ENCODE results near the gene ST3GAL2.
"Not testable (repeated sequence)": the region's sequence is repeated elsewhere in the genome, so short reads cannot be mapped to it uniquely, and the experiment has no call there.

ST3GAL2 gene

GRCh38 chr16:70467608-70468007 lies 28.7 kb upstream of the ST3GAL2 start:
- no peak for DNase-seq (ENCODE audit: low read depth in 2 of 2)

GRCh38 chr16:70467113-70467512 lies 28.2 kb upstream of the ST3GAL2 start:
- DNase-seq (ENCODE audit: low read depth in 2 of 2): no peak

GRCh38 chr16:70466805-70467076 lies 27.8 kb upstream of the ST3GAL2 start:
- no peak for DNase-seq (ENCODE audit: low read depth in 2 of 2)

GRCh38 chr16:70465999-70466804 lies 27.3 kb upstream of the ST3GAL2 start:
- DNase-seq (ENCODE audit: low read depth in 2 of 2): no peak

- DNase-seq (ENCODE audit: low read depth in 2 of 2): no peak
Measured at GRCh38 chr16:70463235-70463634, 24.3 kb upstream of the ST3GAL2 start.

- DNase-seq (ENCODE audit: low read depth in 2 of 2): no peak
Measured at GRCh38 chr16:70460737-70461261, 21.9 kb upstream of the ST3GAL2 start.

- DNase-seq (ENCODE audit: low read depth in 2 of 2): no peak
Measured at GRCh38 chr16:70457446-70458166, 18.7 kb upstream of the ST3GAL2 start.

GRCh38 chr16:70455910-70456309 lies 17.0 kb upstream of the ST3GAL2 start:
- no peak for DNase-seq (ENCODE audit: low read depth in 2 of 2)

- DNase-seq (ENCODE audit: low read depth in 2 of 2): peak; percentile 29 to 38
Measured at GRCh38 chr16:70454222-70455034, 15.5 kb upstream of the ST3GAL2 start, which contains the start of gene FCSK. Gene FCSK, plus strand, starts transcription at chr16:70454595. Its CDS starts 8,596 bp downstream, at chr16:70463191.

- DNase-seq (ENCODE audit: low read depth in 2 of 2): no peak
Measured at GRCh38 chr16:70453892-70454221, 15.0 kb upstream of the ST3GAL2 start.

GRCh38 chr16:70453117-70453891 lies 14.4 kb upstream of the ST3GAL2 start:
- no peak for DNase-seq (ENCODE audit: low read depth in 2 of 2)

- not testable (repeated sequence) for DNase-seq (ENCODE audit: low read depth in 2 of 2)
Measured at GRCh38 chr16:70451004-70451340, 12.1 kb upstream of the ST3GAL2 start.

- not testable (repeated sequence) for DNase-seq (ENCODE audit: low read depth in 2 of 2)
Measured at GRCh38 chr16:70450142-70451003, 11.5 kb upstream of the ST3GAL2 start.

GRCh38 chr16:70448075-70448474 lies 9.2 kb upstream of the ST3GAL2 start:
- DNase-seq (ENCODE audit: low read depth in 2 of 2): no peak

GRCh38 chr16:70444249-70445063 lies 5.6 kb upstream of the ST3GAL2 start:
- DNase-seq (ENCODE audit: low read depth in 2 of 2): no peak

GRCh38 chr16:70442344-70442743 lies 3.4 kb upstream of the ST3GAL2 start:
- DNase-seq (ENCODE audit: low read depth in 2 of 2): no peak

GRCh38 chr16:70441406-70441990 lies 2.6 kb upstream of the ST3GAL2 start:
- no peak for DNase-seq (ENCODE audit: low read depth in 2 of 2)

GRCh38 chr16:70440009-70440692 lies 1.3 kb upstream of the ST3GAL2 start:
- no peak for DNase-seq (ENCODE audit: low read depth in 2 of 2)

- no peak for DNase-seq (ENCODE audit: low read depth in 2 of 2)
Measured at GRCh38 chr16:70438585-70438968, 323 bp downstream of the ST3GAL2 start.
